Astrocyte of the hippocampus (primary cell): ENCODE measurements around the gene ESX1.
"Not testable (repeated sequence)": the region's sequence is repeated elsewhere in the genome, so short reads cannot be mapped to it uniquely, and the experiment has no call there.

Experiments used
- DNase-seq: peaks from one replicate; pipeline ENCODE4 v3.0.0; 2011; ENCODE audit warnings: low read depth, low spot score

Gene ESX1

DNA sequence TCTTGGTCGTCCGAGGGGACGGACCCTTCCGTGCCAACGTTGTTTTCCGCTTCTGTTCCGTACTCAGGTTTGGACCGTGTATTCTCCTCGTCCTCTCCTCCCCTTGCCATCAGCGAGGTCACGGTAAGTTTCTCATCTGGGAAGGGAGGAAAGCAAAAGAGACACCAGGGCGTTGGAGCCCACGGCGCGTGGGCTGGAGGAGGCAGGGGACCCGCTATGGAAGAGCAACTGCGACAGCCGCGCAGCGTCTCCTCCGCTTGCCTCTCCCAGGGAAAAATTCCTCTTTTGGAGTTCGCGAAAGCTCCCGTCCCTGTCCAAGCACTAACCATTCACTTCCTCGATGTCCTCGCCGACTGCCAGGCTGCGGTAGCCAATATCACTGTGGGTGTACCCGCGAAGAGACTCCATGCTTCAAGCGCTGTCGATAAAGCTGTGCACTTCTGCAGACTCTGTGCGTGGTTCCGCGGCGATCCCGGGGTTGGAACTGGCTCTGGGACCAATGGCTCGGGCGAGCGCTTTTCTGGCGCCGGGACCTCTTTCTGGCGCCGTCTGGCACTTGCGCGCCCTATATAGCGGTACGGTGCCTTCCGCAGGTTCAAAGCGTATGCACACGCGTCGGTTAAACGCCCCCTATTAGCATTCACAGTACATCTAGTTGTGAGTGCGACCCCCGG lies at the start of gene ESX1:
ESX1 (minus strand) TSS at position 492 of the 674 bp plus-strand sequence; CDS start at position 408, 84 bp downstream.
- DNase-seq: peak; percentile 7

GRCh38 chrX:104295636-104296035 lies 40.9 kb upstream of the ESX1 start:
- DNase-seq: no peak

GRCh38 chrX:104288961-104289360 lies 34.2 kb upstream of the ESX1 start:
- no peak for DNase-seq

DNA sequence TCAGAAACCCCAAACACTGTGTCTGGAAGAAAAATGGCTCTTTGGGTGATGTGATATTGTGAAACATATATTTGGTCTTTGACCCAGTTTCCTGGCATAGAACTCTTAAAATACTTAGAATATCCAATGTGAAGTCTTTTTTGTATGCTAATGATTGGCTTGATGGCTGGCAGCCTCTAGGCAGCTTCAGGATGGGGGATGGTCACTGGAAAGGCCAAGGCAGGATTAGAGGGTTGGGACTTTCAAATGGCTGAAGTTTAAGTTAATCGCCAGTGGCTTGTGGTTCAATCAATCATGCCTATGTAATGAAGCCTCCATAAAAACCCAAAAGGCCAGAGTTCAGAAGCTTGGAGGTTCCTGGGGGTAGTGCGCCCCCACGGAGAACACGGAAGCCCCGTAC lies 33.5 kb upstream of the ESX1 start:
- no peak for DNase-seq

- DNase-seq: no peak
Measured at GRCh38 chrX:104285201-104285600, 30.5 kb upstream of the ESX1 start.

GRCh38 chrX:104284507-104284906 lies 29.8 kb upstream of the ESX1 start:
- no peak for DNase-seq

DNA sequence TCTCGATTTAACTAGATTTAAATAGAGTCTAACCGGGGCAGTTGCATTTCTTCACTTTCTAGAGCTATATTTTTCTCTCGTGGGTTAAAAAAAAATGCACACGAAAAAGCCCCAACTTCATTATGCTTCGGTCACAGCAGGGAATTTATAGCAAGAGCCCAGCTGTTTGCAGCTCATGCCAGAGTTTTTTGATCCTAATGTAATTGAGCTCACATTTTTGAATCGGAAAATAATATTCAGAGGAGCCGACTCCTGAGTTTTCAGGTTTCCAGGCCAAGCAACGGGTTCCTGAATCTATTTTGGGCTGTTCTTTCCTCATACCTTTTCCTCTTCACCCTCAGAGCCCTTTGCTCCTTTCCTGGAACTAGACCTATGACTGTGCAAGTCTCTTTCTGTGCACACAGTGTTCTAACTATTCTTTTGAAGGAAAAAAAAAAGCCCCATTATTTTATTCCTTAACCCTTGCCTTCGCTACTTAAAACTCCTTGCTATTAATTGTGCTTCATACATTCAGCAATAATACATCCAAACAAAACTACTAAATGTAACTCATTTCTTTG lies 27.5 kb upstream of the ESX1 start:
- DNase-seq: no peak

DNA sequence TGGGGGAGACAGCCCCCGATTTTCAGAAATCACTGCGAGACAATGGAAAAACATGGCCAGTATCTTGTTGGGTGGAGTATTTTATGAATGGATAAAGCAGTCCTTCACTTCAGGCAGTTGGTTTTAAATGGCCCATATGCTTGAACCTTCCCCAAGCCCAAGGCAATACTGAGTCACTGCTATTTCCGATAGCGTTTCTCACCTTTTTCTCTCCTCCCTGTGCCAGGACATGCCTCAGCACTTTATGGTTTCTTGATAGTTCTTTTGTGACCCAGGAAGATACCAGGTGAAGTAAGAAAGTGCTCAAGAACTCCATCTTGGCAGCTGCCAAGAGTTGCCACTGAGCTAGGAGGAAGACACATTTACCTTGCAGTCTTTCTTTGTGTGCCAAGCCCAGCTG lies 26.8 kb upstream of the ESX1 start:
- no peak for DNase-seq

GRCh38 chrX:104280609-104281008 lies 25.9 kb upstream of the ESX1 start:
- DNase-seq: no peak

GRCh38 chrX:104270916-104271512 lies 16.3 kb upstream of the ESX1 start:
- DNase-seq: peak; percentile 49

GRCh38 chrX:104270212-104270611 lies 15.5 kb upstream of the ESX1 start:
- no peak for DNase-seq

DNA sequence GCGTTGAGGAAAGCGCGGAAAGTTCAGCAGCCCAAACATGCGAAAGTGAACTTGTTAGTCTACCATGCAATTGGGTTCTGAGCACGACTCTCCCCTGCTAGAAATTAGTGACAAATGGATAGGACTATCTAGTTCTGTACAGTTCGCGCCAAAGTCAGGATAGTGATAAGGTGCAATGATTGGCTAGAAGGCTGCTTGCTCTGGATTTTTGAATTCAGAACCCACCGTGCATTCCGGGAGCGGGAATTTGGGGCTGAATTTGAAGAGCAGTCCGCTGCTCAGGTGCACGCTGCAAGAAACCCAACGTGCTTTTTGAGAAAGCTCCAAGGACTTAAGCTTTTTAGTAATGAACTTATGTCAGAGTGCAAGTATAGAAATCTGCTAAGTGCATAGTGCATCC lies 732 bp upstream of the ESX1 start:
- DNase-seq: peak; percentile 2

- no peak for DNase-seq
Measured at GRCh38 chrX:104253567-104254441, 929 bp downstream of the ESX1 start.

DNA sequence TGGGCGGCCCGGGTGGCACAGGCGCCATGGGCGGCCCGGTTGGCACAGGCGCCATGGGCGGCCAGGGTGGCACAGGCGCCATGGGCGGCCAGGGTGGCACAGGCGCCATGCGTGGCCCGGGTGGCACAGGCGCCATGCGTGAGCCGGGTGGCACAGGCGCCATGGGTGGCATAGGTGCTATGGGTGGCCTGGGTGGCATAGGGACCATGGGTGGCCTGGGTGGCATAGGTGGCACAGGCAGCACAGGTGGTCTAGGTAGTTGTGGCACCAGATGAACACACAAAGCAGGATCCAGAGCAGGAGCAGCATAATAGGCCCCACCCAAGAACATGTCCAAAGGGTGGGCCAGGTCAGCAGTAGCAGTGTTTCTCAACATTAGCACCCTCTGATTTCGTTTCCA lies 4.3 kb downstream of the ESX1 start:
- no peak for DNase-seq

- DNase-seq: not testable (repeated sequence)
Measured at GRCh38 chrX:104230060-104230459, 24.7 kb downstream of the ESX1 start.

DNA sequence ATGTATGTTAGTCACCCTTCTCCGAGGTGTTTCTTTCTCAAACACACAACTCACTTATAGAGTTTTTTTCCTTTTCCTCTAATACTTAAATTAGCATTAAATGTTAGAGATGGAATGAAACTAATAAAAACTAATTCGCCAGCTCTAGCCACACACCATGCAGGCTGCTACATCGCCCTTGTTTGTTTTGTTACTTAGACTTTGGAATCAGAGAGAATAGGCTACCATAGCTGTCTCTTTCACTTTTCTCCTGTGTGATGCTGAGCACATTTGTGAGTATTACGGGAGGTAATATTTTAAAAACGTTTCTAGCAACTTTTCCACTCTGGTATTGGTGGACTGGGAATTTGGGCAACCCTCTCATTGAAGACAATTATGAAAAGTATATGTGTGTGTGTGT lies 43.5 kb downstream of the ESX1 start:
- no peak for DNase-seq

DNA sequence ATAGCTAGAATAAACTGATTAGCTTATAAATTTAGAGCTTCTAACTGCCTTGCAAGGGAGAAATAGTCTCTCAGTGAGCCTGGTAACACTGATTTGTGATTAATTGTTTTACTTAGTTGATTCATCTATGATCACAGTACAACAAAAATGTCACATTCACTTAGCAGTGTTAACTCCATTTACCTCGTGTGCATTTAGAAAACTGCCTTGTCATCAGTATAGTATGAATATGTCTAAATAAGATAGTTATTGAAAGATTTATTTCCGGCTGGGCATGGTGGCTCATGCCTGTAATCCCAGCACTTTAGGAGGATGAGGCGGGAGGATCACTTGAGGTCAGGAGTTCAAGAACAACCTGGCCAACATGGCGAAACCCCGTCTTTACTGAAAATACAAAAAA lies 49.2 kb downstream of the ESX1 start:
- no peak for DNase-seq
